GM12801 (cell line): ENCODE measurements around the gene TEKT5.

Experiments used
- TF ChIP-seq, protein P1 (sequence below): IDR thresholded peaks from one replicate; pipeline ENCODE4 v1.5.1; 2011; ENCODE audit warnings: control low read depth; ENCODE audit not compliant: insufficient read length; ENCODE audit errors: extremely low read depth

The TEKT5 gene

DNA sequence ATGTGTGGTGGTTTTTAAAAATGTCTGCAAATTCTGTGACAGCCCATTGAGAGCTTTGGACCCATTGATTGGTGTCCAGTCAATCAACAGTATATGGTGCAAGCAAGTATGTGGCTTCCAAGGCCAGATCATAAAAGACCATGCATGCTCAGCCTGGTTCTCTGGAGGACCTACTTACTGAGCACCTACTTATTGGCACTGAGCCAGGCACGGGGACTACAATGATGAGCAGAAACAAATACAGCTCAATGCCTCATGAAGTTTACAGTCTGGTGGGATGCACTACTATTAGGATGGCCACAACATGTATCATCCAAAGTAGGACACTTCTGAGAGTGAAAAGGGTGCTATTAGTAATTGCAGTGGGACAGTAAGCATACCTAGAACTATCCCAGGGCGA lies 107.1 kb downstream of the TEKT5 start:
- TF ChIP-seq, protein P1, sequence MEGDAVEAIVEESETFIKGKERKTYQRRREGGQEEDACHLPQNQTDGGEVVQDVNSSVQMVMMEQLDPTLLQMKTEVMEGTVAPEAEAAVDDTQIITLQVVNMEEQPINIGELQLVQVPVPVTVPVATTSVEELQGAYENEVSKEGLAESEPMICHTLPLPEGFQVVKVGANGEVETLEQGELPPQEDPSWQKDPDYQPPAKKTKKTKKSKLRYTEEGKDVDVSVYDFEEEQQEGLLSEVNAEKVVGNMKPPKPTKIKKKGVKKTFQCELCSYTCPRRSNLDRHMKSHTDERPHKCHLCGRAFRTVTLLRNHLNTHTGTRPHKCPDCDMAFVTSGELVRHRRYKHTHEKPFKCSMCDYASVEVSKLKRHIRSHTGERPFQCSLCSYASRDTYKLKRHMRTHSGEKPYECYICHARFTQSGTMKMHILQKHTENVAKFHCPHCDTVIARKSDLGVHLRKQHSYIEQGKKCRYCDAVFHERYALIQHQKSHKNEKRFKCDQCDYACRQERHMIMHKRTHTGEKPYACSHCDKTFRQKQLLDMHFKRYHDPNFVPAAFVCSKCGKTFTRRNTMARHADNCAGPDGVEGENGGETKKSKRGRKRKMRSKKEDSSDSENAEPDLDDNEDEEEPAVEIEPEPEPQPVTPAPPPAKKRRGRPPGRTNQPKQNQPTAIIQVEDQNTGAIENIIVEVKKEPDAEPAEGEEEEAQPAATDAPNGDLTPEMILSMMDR: no peak

DNA sequence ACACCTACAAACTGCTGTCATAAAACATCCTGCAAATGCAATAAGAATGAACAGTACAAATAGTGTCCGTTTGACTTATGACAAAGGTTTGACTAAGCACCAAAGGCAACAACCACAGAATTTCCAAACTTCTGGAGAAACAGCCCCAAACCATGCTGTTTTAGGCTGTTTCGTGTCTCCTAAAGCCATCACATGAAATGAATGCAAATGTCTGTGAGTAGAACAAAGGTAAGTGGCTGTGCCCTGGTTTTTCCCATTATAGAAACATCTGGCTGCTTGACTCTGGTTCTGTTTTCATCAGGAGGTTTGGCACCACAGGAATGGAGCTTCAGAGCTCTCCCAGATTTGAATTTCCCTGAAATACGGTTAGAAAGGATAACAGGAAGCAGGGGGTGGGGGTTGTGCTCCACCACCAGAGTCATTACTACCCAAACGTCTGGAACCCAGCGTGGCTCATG lies 109.7 kb downstream of the TEKT5 start:
- TF ChIP-seq, protein P1: no peak

DNA sequence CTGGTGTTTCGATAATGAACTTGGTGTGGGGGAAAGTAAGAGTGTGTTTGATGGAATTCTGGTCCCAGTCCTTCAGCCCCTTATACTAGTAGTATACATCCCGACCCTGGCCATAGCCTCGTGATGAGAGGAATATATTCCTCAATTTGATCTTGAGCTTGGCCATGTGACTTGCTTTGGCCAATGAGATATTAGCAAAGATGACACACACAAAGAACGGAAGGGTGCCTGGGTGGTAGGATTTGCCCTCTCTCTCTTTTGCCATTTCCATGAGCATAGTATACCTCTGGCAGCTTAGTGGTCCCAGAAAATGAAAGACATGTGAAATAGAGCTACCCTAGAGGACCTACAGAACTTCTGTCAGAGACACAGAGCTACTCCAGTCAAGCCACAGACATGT lies 111.5 kb downstream of the TEKT5 start:
- TF ChIP-seq, protein P1: no peak

DNA sequence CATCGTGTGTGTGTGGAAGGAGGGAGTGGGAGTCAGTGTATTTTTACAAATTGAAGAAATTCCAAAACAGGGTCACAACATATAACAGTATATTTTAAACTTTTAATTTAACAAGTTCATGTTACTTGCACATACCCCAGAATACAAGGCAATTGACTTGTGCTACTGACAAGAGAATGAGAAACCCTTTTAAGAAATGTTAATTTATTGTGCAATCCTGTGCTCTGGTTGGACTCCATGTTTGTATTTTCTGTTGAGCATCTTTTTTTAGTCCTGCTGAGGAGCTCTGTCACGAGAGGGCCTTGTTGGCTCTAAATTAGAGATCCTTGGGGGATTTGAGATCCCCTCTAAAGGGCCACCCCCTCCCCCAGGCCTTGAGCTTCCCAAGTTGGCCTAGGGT lies 113.2 kb downstream of the TEKT5 start:
- TF ChIP-seq, protein P1: no peak

DNA sequence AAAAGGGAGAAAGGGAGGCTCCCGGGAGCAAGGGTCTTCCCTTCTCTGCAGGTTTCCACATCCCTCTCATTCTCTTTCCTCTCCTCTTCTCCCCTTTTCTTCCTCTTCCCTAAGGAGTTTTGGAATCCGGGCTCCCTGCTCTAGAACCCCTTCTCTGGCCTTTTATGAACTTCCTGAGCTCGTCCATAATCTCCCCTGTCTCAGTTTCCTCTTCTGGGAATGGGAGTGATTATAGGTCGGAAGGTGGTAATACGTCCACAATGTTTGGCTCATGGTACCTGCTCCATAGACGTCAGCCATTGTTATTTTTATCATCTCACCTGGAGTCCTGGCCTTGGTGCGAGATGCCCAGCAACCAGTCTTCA lies 113.9 kb downstream of the TEKT5 start:
- TF ChIP-seq, protein P1: no peak

DNA sequence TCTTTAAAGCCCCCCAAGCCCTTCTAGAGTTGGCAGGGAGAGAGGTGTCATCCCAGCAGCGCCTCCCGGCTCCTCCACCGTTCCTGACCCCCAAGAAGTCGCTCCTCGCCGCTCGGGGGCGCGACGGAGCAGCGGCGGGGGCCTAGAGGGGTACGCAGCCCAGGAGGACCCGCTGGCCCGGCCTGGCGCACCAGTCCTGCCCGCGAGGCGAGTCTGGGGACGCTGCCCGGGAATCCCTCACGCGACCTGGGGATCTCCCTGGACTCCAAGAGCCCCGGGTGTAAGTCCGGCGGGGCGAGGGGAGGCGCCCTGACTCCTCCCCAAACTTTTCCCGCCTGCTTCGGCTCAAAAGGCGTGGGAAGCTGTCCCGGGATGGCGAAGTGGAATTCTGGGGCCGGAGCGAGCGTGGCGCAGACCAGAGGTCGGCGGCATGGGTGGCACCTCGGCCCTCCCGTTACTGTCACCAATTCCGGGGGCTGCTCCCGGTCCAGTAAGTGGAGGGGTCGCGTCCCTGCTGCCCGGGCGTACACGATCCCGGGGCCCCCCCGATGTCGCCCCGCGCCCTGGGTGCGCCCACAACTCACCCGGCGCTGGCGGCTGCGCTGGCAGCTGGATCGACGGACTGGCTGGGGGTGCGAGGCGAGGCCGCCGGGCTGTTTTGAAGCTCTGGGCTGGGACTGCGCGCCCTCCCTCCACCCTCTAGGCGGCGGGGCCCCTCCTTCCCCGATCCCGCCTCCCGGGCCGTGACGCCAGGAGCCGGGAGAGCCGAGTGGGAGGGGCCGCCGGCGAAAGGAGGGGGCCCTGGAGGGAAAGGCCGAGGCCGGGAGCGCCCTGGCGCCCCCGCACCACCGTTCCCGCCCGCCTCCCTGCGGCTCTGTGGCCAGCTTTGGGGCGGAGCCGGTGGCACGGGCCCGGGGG lies 114.5 kb downstream of the TEKT5 start, which contains the start of gene EMP2:
EMP2 (minus strand) TSS at position 634 of the 918 bp plus-strand sequence. CDS start 32,981 bp downstream, outside the sequence.
- TF ChIP-seq, protein P1: no peak

DNA sequence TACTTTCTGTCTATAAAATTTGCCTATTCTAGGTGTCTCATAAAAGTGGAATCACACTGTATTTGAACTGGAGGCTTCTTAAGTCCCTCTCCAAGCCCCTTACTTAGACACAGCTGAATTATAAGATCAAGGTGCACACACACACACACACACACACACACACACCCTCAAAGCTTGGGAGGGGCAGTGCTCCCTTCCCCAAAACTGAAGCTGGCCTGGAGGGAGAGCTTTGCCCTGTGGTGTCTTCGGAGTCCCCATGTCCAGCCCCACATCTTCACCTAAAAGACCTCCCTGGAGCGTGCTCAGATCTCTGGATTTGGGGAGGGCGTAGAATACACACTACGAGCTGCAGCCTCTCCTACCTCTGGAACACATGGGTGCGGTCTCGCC lies 115.2 kb downstream of the TEKT5 start:
- TF ChIP-seq, protein P1: no peak
